Heart right ventricle (tissue), 16 donors: ENCODE measurements around the gene COG7. TPM values are rescaled to one million over a fixed set of nuclear protein-coding genes. Genes with fewer than 3 reads are reported as not detected.
A peak's percentile ranks its signal among the peaks of the same experiment; 100 is the strongest.

ENCODE experiments used
- ATAC-seq, 8 donors: fragments of 200-7000 bp; cut with Tn5 transposase; one replicate each; pipeline ENCODE4 v1.9.1; 2020; ENCODE audit warnings: mild to moderate bottlenecking in 8 of 8, moderate library complexity in 8 of 8, moderate number of reproducible peaks in 1 of 8
- DNase-seq, 2 donors: peaks; one replicate each; pipeline ENCODE4 v3.0.0-alpha.2; 2020
- H3K27ac ChIP-seq, 10 donors: fragments of 200-600 bp; sonication (generic) in 2 of 10; one replicate each; pipeline versions ENCODE4 v1.5.0 to v1.8.0; 2020 to 2022; ENCODE audit warnings: mild to moderate bottlenecking in 3 of 10
- H3K27me3 ChIP-seq, 7 donors: fragments of 200-600 bp; one replicate each; pipeline ENCODE4 v1.8.0; 2021 to 2022; ENCODE audit warnings: mild to moderate bottlenecking in 2 of 7
- H3K36me3 ChIP-seq, 9 donors: fragments of 200-600 bp; sonication (generic) in 1 of 9; one replicate each; pipeline versions ENCODE4 v1.5.0 to v1.8.0; 2020 to 2022; ENCODE audit warnings: mild to moderate bottlenecking in 2 of 9
- H3K4me1 ChIP-seq, 9 donors: fragments of 200-600 bp; sonication (generic) in 1 of 9; one replicate each; pipeline versions ENCODE4 v1.5.0 to v1.8.0; 2020 to 2022; ENCODE audit warnings: mild to moderate bottlenecking in 4 of 9
- H3K4me3 ChIP-seq, 10 donors: fragments of 200-600 bp; sonication (generic) in 2 of 10; one replicate each; pipeline versions ENCODE4 v1.5.0 to v1.8.0; 2020 to 2022; ENCODE audit warnings: mild to moderate bottlenecking in 7 of 10, moderate library complexity in 2 of 10
- H3K9me3 ChIP-seq, 11 donors: fragments of 200-600 bp in 10 of 11; sonication (generic) in 2 of 11; one replicate each; pipeline versions ENCODE4 v1.5.0 to v1.8.0; 2013 to 2022; ENCODE audit warnings: mild to moderate bottlenecking in 2 of 11, control low read depth in 1 of 11, moderate library complexity in 1 of 11
- WGBS, 2 donors: extraction: QIAGEN DNeasy Blood & Tissue Kit; methylation state at CpG; one replicate each; pipeline ENCODE4 v1.1.7; 2013; ENCODE audit warnings: inconsistent platforms in 1 of 2; 5-methylcytosine and 5-hydroxymethylcytosine counted together
- intact Hi-C, 10 donors: fragments of 100-400 bp; cut with DNase I; formaldehyde crosslinking; loops; one replicate each; pipeline versions ENCODE4 v1.11.1 to v1.14.2; 2022
- polyA plus RNA-seq, 2 donors: library from polyadenylated mRNA; stranded (reverse); fragments of 200-250 nt; gene quantifications; one replicate each; pipeline ENCODE4 v1.2.3, GENCODE V29; 2013
- total RNA-seq, 10 donors: library from RNA; stranded (reverse); fragmentation: NEBNext Ultra II Directional in 3 of 10; extraction: Animal tissue kit (Norgen Biotek cat#: 25700) in 3 of 10; gene quantifications; one replicate each; pipeline versions ENCODE4 v1.2.1 to v1.2.4, GENCODE V29; 2021 to 2023
- TF ChIP-seq, protein P1 (sequence below), 9 donors: fragments of 200-600 bp; sonication (generic) in 2 of 9; IDR thresholded peaks; one replicate each; pipeline versions ENCODE4 v1.5.0 to v1.8.0; 2021 to 2022; ENCODE audit warnings: antibody characterized with exemption in 9 of 9, mild to moderate bottlenecking in 5 of 9, moderate library complexity in 1 of 9
- donor health status: Arrhythmogenic right ventricular cardiomyopathy.
- donor health status: ischemic (EF 13 %, LVEDD 7.1; RV severe dilation, severe dysfunction).
- donor health status: healthy with polysubstance abuse.
- donor health status: DM: no; HTN: yes; CAD: no.
- donor health status: DM: no; HTN: no; CAD: no.
- donor health status: ischemic (EF 25% LVEDD 6.9; RV normal size, moderate dysfunction).
- donor health status: ischemic (EF 25% LVEDD 5.7; RV mildly dilated, moderate dysfunction).
- donor health status: healthy.
- donor health status: DM: yes; HTN: yes; CAD: no.
- donor health status: Ischemic cardiomyopathy.
- donor health status: ischemic (EF 35%, LVEDD 5.7; RV mildly dilated, moderate dysfunction).
- donor health status: nonischemic (EF 11% LVEDD 7.7; RV severe dilation, severe dysfunction).
- donor health status: DM: yes; HTN: yes; CAD: no.
- donor health status: PGD.
- donor health status: ischemic (EF 29% LVEDD 5.4; RV normal size, mild dysfunction).
- donor health status: nonischemic (EF 23%, LVEDD 6.1; RV moderate dilation, normal function).

COG7 gene
- total and polyA plus RNA-seq, 12 donors = 10.9 to 28.1 (median 12.9) TPM

- 26 to 33% methylated on average over 12 of the region's 12 CpGs for WGBS, 2 donors
- peak overlapping the region in 6 of 10 donors; percentile 0 to 68 (median 54) for H3K27ac ChIP-seq
- peaks cover 2 to 61% (median 32%) of the 10 kb centered on the region in 9 donors for H3K4me1 ChIP-seq
- no peak overlapping the region for H3K4me3 ChIP-seq
- TF ChIP-seq, protein P1, sequence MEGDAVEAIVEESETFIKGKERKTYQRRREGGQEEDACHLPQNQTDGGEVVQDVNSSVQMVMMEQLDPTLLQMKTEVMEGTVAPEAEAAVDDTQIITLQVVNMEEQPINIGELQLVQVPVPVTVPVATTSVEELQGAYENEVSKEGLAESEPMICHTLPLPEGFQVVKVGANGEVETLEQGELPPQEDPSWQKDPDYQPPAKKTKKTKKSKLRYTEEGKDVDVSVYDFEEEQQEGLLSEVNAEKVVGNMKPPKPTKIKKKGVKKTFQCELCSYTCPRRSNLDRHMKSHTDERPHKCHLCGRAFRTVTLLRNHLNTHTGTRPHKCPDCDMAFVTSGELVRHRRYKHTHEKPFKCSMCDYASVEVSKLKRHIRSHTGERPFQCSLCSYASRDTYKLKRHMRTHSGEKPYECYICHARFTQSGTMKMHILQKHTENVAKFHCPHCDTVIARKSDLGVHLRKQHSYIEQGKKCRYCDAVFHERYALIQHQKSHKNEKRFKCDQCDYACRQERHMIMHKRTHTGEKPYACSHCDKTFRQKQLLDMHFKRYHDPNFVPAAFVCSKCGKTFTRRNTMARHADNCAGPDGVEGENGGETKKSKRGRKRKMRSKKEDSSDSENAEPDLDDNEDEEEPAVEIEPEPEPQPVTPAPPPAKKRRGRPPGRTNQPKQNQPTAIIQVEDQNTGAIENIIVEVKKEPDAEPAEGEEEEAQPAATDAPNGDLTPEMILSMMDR (IDR thresholded peaks at IDR 0.05) = no peak
- DNase-seq = no peak
- intact Hi-C loops = loop anchor here in 1 of 10 donors (5.0 kb wide), 1 partner anchor 60 kb away; the partner anchor contains the start of genes EARS2 and UBFD1
- no peaks in the 10 kb centered on the region for H3K27me3 ChIP-seq
- ATAC-seq = peak in 6 of 8 donors; percentile 38 to 57 (median 44)
- H3K36me3 ChIP-seq = peaks cover 0 to 50% (median 25%) of the 10 kb centered on the region in 9 donors
- no peaks in the 10 kb centered on the region for H3K9me3 ChIP-seq
Measured at GRCh38 chr16:23496821-23497542, 44.0 kb upstream of the COG7 start.

- DNase-seq = no peak
- no peaks in the 10 kb centered on the region for H3K9me3 ChIP-seq
- H3K36me3 ChIP-seq = peaks cover 0 to 63% (median 25%) of the 10 kb centered on the region in 9 donors
- TF ChIP-seq, protein P1 (IDR thresholded peaks at IDR 0.05) = no peak
- intact Hi-C loops = loop anchor here in 1 of 10 donors (5.0 kb wide), 1 partner anchor 62 kb away; the partner anchor contains the start of genes EARS2 and UBFD1
- ATAC-seq = no peak
- no peak overlapping the region for H3K27ac ChIP-seq
- H3K4me3 ChIP-seq = no peak overlapping the region
- no peaks in the 10 kb centered on the region for H3K27me3 ChIP-seq
- peaks cover 2 to 60% (median 35%) of the 10 kb centered on the region in 9 donors for H3K4me1 ChIP-seq
- WGBS, 2 donors = 98 to 99% methylated on average over 4 of the region's 4 CpGs
Measured at GRCh38 chr16:23495671-23496070, 42.7 kb upstream of the COG7 start.

GRCh38 chr16:23494188-23494587, 41.2 kb upstream of the COG7 start:
- intact Hi-C loops = no loop called here
- H3K27ac ChIP-seq = peak overlapping the region in 1 of 10 donors; percentile 41
- no peaks in the 10 kb centered on the region for H3K27me3 ChIP-seq
- DNase-seq (no peak), ATAC-seq (peak in 1 of 8 donors; percentile 31)
- H3K9me3 ChIP-seq = no peaks in the 10 kb centered on the region
- H3K4me3 ChIP-seq = no peak overlapping the region
- TF ChIP-seq, protein P1 (IDR thresholded peaks at IDR 0.05) = no peak
- peaks cover 0 to 75% (median 27%) of the 10 kb centered on the region in 9 donors for H3K36me3 ChIP-seq
- WGBS, 2 donors = 82 to 88% methylated on average over 11 of the region's 11 CpGs
- H3K4me1 ChIP-seq = peaks cover 2 to 46% (median 29%) of the 10 kb centered on the region in 9 donors

DNA sequence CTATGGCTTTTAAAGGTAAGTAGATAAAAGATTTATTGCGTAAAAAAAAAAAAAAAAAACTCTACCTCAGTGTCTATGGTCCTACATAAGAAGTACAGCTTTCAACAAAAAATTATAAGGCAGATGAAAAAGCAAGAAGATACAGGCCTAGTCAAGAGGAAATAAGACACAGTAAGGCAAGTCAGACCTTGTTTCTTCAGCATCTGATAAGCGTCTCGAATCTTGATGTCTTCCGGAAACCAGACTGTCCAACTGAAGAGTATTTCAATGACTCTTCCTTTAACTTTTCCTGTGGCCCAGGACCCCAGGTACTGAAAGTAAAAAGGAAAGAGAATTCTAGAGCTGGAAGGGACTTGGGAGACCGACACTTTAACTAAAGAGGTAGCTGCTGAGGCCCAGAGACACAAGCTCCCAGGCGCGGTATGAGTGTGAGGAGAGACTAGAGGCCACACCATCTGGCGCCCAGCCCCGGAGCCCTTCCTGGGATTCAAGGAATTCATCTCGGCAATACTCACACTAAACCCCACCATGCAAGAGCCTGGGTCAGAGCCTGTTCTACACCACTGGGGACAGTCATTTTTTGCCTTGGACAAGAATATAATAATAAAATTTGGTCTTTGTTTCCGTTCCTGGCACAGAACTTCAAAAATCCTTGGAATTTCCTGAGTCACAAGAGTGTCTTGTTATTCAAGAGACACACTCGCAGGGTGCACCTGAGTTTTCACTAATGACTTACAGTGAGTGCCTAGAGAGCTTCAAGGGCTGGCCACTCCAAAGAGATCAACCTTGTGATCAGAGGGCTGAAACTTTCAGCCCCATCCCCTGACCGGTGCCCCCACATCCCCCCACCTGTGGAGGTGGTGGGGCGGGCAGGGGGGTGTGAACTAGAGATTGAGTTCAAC, 38.8 kb upstream of the COG7 start:
- WGBS, 2 donors = 66 to 73% methylated on average over 14 of the region's 14 CpGs
- peak in 3 of 8 donors; percentile 23 to 29 (median 29) for ATAC-seq
- intact Hi-C loops = no loop called here

More for the DNA sequence above, 38.8 kb upstream of the COG7 start:
- Histone ChIP-seq H3K4me1 (peaks cover 0 to 27% (median 9%) of the 10 kb centered on the region in 9 donors), H3K27me3 (no peaks in the 10 kb centered on the region), H3K4me3 (no peak overlapping the region), H3K36me3 (peaks cover 0 to 99% (median 45%) of the 10 kb centered on the region in 9 donors), H3K27ac (peak overlapping the region in 4 of 10 donors; percentile 5 to 59 (median 32)), H3K9me3 (no peaks in the 10 kb centered on the region)
- DNase-seq = no peak
- TF ChIP-seq, protein P1 (IDR thresholded peaks at IDR 0.05) = no peak
